ENCODE results near the gene EPHX1.
"Not testable (repeated sequence)": the region's sequence is repeated elsewhere in the genome, so short reads cannot be mapped to it uniquely, and the experiment has no call there.

The EPHX1 gene

DNA sequence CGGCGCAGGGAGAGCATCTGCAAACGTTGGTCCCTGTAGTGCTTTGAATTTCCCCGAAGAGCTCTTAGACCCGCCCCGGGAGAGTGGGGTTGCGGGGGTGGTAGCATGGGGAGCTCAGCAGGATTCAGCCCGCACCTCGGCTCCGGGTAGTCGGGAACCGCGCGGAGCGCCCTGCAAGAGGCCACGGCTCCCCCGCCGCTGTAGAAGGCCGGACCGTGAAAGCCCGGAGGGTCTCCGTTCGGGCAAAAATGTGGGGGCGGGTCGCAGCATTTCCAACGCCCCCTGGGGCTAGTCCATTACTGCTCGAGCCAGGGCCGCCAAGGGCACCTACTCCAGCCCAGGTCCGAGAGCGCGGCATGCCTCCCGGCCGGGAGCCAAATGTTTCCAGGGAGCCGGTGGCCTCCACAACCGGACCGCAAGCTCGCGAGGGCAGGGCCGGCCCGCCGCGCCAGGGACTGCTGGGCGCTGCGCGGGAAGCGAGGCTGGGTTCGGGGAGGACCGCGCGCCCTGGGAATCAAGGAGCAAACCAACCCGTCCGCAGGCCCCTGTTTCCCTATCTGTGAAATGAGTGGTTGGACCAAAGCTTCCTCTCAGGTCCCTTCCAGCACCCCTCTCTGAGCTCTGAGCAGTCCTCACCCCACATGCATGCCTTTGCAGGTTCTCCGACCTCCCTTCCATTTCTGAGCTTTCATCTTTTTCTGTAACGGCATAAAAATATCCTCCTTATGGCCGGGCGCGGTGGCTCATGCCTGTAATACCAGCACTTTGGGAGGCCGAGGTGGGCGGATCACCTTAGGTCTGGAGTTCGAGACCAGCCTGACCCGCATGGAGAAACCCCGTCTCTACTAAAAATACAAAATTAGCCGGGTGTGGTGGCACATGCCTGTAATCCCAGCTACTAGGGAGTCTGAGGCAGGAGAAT, 73.0 kb downstream of the EPHX1 start:
- DNase-seq, result peak in 1 of 4 experiments; percentile 28

DNA sequence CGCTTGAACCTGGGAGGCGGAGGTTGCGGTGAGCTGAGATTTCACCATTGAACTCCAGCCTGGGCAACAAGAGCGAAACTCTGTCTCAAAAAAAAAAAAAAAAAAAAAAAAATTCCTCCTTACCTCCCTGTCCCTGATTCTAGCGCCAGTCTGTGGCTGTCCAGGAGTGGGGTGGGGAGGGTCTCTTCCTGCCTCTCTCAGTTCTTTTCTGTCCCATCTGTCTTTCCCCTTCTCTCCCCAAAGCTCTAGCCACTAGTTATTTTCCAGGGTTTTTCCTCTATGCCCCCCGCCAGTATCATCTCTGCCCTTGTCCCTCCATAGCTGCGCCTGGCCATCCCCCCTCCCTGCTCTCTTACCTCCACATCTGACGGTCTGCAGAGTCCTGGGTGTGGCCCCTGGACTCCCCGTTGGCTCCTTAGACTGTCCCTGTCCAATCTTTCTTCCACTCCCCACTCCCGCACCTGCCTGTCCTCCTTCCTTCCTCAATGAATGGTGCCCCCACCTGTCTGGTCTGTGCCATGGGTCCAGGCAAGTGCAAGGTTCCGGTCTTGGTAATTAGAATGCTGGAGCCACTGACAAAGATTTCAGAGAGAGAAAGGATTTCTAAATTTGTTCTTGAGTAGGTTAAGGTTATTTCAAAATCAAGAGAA, 73.8 kb downstream of the EPHX1 start:
- no peak for DNase-seq

DNA sequence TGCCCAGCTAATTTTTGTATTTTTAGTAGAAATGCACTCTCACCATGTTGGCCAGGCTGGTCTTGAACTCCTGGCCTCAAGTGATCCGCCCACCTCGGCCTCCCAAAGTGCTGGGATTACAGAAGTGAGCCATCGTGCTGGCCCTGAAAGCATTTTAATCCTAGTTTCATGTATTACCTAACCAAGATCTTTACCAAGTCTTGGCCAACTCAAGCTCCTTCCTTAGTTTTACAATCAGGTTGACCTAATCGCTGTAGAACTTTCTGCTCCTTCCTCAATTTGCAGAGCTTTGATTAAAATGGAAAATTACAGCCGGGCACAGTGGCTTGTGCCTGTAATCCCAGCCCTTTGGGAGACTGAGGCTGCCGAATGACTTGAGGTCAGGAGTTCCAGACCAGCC, 75.4 kb downstream of the EPHX1 start:
- DNase-seq, result no peak

- no peak for DNase-seq
Measured at GRCh38 chr1:225886159-225887029, 76.5 kb downstream of the EPHX1 start.

DNA sequence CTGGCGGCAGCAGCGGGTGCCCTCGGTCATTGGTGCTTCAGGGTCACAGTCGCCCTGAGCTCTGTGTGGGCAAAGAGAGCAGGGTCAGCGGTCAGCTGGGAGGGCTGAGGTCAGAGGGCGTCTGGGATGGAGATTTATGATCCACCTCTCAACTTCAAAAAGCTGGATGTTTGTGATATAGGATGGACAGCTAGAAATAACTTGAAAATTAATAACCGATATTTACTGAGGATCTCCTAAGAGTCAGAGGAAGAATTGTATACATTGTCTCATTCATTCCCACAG, 77.0 kb downstream of the EPHX1 start:
- no peak for DNase-seq

DNA sequence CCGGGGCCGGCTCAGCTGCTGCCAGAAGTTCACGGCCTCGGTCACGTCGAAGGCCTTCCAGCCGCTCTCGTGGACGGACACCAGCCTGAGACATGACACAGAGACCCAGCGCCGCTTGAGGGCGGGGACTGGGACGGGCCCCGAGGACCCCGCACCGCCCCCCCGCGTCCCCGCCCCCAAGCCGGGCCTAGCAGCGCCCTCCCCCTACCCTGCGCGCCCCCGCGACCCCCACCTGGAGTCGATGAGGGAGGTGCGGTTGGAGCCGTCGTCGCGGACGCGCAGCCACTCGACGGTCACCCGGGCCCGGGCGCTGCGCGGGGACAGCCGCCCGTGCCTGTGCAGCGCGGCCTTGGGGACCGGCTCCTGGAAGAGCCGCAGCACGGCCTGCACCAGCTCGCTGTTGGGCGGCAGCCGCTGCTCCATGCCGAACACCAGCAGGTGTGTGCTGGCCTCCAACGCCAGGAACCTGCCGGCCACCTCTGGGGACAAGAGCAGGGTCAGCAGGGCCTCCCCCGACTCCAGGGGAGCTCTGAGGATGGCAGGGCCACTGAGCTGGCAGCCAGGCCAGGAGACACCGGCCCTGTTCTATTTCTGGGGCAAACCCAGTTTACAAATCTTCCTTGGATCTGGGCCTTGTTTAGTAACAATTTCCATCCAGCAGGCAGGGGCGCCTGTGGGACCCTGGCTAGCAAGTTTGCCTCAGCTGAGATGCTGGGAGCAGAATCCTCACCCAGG, 77.8 kb downstream of the EPHX1 start:
- DNase-seq, result not testable (repeated sequence)

DNA sequence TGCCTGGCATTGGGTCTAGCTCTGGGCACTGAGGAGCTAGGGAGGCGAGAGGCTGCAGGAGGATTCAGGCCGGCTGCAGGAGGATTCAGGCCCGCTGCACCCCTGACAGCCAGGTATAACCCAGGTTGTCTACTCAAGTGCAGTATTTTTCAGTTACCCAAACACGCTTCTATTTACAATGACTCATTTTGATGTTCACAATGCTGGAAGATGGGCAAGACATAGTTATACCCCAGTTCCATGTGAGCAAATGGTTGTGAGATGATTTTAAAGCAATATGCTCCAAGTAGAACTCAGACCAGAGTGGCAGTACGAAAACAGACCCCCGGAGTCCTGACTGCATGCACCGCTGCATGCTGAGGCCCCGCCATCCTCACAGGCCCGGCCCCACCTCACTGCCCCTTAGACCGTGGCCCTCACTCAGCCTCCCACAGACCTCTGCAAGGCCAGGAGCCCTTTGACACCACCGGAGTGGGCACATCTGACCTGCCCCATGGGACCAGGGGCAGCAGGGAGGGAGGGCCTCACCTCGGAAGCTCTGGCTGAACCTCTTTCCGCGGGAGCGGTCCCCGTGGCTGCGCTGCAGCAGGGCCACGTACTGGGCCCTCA, 78.5 kb downstream of the EPHX1 start:
- no peak for DNase-seq

DNA sequence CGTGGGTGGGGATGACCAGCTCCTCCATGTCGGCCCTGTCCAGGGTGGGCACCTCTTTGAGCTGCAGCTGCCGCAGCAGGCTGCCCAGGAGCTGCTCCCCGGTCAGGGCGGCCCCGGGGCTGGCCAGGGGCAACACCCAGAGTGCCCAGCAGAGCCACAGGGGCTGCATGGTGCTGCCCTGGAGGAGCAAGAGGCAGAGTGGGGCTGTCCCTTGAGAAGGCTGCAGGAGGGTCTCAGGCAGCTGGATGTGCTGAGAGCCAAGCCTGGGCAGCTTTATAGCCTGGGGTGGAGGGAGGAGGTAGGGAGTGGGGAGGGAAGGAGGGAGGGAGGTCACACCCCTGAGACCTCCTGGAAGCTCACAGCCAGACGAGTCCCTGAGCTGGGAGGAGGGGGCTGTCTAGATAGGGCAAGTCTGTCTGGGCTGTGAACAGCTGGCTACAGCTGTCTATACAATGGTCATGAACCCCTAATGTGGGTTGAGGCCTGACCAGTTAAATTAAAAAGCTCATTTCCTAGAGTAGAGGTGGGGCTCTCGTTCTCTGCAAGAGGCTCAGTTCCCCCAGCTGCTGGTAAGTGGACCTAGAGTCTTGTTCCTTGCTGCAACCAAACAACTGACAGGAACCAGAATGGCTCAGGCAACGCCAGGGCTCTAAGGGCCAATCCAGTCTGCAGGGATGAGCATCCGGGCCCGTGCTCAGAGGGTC, 79.1 kb downstream of the EPHX1 start, which contains the start of gene LEFTY1:
LEFTY1 (minus strand) TSS at position 249 of the 704 bp plus-strand sequence; CDS start at position 169, 80 bp downstream.
- DNase-seq, result no peak

- DNase-seq, result no peak
Measured at GRCh38 chr1:225889743-225890142, 79.8 kb downstream of the EPHX1 start.

- DNase-seq, result no peak
Measured at GRCh38 chr1:225890346-225891228, 80.7 kb downstream of the EPHX1 start.

DNA sequence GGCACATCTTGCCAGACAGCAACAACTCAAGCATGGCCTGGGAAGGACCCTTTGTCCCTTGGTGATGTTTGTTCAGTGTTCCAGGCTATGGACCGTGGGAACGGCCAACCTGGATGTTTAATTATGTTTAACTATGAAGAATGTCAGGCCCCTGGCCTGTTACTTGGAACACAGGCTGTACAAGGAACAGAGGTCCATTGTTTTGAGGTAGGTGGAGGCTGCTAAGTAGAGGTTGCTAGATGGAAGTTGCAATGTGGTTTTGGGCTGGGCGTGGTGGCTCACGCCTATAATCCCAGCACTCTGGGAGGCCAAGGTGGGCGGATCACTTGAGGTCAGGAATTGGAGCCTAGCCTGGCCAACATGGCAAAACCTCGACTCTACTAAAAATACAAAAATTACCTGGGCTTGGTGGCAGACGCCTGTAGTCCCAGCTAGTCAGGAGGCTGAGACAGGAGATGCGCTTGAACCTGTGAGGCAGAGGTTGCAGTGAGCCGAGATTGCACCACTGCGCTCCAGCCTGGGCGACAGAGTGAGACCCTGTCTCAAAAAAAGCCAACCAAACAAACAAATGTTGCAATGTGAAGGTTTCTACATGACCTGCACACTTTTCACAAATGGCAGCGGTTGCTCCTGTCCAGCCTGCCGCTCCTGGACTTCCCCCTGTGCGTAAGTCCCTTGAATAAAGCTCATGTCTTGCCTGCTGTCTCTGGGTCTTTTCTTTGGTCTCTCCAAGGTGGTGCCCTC, 81.5 kb downstream of the EPHX1 start:
- no peak for DNase-seq

GRCh38 chr1:225892307-225892706, 82.4 kb downstream of the EPHX1 start:
- DNase-seq, result no peak

All from activated naive CD4-positive, alpha-beta T cell (primary cell).